Stomach (tissue), 9 donors: Measurements from ENCODE around the gene TUBGCP2. TPM values are rescaled to one million over a fixed set of nuclear protein-coding genes. Genes with fewer than 3 reads are reported as not detected.
A peak's percentile ranks its signal among the peaks of the same experiment; 100 is the strongest.

Experiments used
- DNase-seq, 2 donors: peaks; one replicate each; pipeline versions ENCODE4 v3.0.0 to v3.0.0-alpha.2; 2013 to 2019
- H3K27ac ChIP-seq, 5 donors: fragments of 200-600 bp in 4 of 5; sonication (generic) in 4 of 5; one replicate each; pipeline ENCODE4 v1.5.1; 2013 to 2019; ENCODE audit warnings: mild to moderate bottlenecking in 1 of 5, moderate library complexity in 1 of 5
- H3K27me3 ChIP-seq, 3 donors: fragments of 200-600 bp; sonication (generic); one replicate each; pipeline ENCODE4 v1.5.1; 2017 to 2019; ENCODE audit warnings: mixed run types in 1 of 3
- H3K36me3 ChIP-seq, 4 donors: fragments of 200-600 bp; sonication (generic); 1 replicate in 3 of 4; 2 replicates in 1 of 4; pipeline ENCODE4 v1.5.1; 2016 to 2019
- H3K4me1 ChIP-seq, 4 donors: fragments of 200-600 bp; sonication (generic); one replicate each; pipeline ENCODE4 v1.5.1; 2016 to 2019
- H3K4me3 ChIP-seq, 4 donors: fragments of 200-600 bp; sonication (generic) in 3 of 4; one replicate each; pipeline ENCODE4 v1.5.1; 2016 to 2019; ENCODE audit warnings: mild to moderate bottlenecking in 1 of 4
- H3K9me3 ChIP-seq, 4 donors: fragments of 200-600 bp; sonication (generic); one replicate each; pipeline ENCODE4 v1.5.1; 2016 to 2019
- EP300 ChIP-seq: sonication (generic); formaldehyde crosslinking; IDR thresholded peaks from one replicate; pipeline ENCODE4 v1.6.1; 2017; ENCODE audit warnings: antibody characterized with exemption
- POLR2A ChIP-seq, 4 donors: fragments of 450-650 bp; IDR thresholded peaks; one replicate each; pipeline ENCODE4 v1.6.1; 2016; ENCODE audit warnings: antibody characterized with exemption in 4 of 4, control low read depth in 2 of 4, mild to moderate bottlenecking in 1 of 4, moderate library complexity in 1 of 4
- POLR2AphosphoS5 ChIP-seq, 3 donors: sonication (generic); formaldehyde crosslinking; IDR thresholded peaks; one replicate each; pipeline ENCODE4 v1.6.1; 2016; ENCODE audit warnings: antibody characterized with exemption in 3 of 3
- WGBS, 5 donors: extraction: QIAGEN DNeasy Blood & Tissue Kit in 3 of 5; methylation state at CpG; one replicate each; pipeline versions ENCODE4 v1.1.5 to v1.1.7; 2013 to 2018; 5-methylcytosine and 5-hydroxymethylcytosine counted together
- intact Hi-C: fragments of 100-400 bp; cut with DNase I; formaldehyde crosslinking; loops from one replicate; pipeline ENCODE4 v1.15.1; 2023; ENCODE audit warnings: low total_unique reads
- polyA plus RNA-seq, 3 donors: library from polyadenylated mRNA; stranded (reverse); fragments of 200-250 nt; gene quantifications; one replicate each; pipeline ENCODE4 v1.2.3, GENCODE V29; 2013
- small RNA-seq, 4 donors: library from RNA; depleted of rRNA; stranded (forward); fragments of <200 nt; gene quantifications; one replicate each; pipeline ENCODE3, GENCODE V24; 2016
- total RNA-seq, 5 donors: library from RNA; depleted of rRNA; stranded (reverse); fragments of >200 nt; gene quantifications; one replicate each; pipeline versions ENCODE4 v1.1.0 to v1.2.3, GENCODE V29; 2014 to 2016
- TF ChIP-seq, protein P1 (sequence below), 7 experiments: fragments of 450-650 bp in 4 of 7; fragments of 200-600 bp in 3 of 7; sonication (generic) in 3 of 7; IDR thresholded peaks; one replicate each; pipeline ENCODE4 v1.5.1; 2016 to 2019; ENCODE audit warnings: antibody characterized with exemption in 7 of 7, control low read depth in 2 of 7, mild to moderate bottlenecking in 1 of 7
- donor health status: healthy with polysubstance abuse.
- donor health status: Bipolar disorder and iron deficiency.
- donor health status: healthy.

The TUBGCP2 gene
- total and polyA plus RNA-seq, 8 donors: 18.3 to 117 (median 47.6) TPM

DNA sequence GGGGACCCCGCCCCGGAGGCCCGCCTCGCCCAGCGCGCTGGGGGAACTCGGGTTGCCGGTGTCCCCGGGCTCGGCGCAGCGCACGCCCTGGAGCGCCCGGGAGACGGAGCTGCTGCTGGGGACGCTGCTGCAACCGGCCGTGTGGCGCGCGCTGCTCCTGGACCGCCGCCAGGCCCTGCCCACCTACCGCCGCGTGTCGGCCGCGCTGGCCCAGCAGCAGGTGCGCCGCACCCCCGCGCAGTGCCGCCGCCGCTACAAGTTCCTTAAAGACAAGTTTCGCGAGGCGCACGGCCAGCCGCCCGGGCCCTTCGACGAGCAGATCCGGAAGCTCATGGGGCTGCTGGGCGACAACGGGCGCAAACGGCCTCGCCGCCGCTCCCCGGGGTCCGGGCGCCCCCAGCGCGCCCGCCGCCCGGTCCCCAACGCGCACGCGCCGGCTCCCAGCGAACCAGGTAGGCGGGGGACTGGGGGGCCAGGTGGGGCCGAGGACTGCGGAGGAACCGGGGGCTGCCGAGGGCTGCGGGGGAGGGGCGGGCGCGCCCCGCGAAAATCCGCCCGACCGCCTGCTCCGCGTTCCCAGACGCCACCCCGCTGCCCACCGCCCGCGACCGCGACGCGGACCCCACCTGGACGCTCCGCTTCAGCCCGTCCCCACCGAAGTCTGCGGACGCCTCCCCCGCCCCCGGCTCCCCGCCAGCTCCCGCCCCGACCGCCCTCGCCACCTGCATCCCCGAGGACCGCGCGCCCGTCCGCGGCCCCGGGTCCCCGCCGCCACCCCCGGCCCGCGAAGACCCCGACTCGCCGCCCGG lies 78.1 kb downstream of the TUBGCP2 start:
- intact Hi-C loops: no loop called here
- no peak for TF ChIP-seq POLR2A (IDR thresholded peaks at IDR 0.05)
- no peak for TF ChIP-seq EP300
- TF ChIP-seq, protein P1, sequence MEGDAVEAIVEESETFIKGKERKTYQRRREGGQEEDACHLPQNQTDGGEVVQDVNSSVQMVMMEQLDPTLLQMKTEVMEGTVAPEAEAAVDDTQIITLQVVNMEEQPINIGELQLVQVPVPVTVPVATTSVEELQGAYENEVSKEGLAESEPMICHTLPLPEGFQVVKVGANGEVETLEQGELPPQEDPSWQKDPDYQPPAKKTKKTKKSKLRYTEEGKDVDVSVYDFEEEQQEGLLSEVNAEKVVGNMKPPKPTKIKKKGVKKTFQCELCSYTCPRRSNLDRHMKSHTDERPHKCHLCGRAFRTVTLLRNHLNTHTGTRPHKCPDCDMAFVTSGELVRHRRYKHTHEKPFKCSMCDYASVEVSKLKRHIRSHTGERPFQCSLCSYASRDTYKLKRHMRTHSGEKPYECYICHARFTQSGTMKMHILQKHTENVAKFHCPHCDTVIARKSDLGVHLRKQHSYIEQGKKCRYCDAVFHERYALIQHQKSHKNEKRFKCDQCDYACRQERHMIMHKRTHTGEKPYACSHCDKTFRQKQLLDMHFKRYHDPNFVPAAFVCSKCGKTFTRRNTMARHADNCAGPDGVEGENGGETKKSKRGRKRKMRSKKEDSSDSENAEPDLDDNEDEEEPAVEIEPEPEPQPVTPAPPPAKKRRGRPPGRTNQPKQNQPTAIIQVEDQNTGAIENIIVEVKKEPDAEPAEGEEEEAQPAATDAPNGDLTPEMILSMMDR (IDR thresholded peaks at IDR 0.05): no peak
- TF ChIP-seq POLR2AphosphoS5 (IDR thresholded peaks at IDR 0.05): no peak
- Histone ChIP-seq H3K36me3 (no peaks in the 10 kb centered on the region), H3K27ac (no peak overlapping the region), H3K4me1 (peaks cover 10 to 28% (median 20%) of the 10 kb centered on the region in 4 donors), H3K9me3 (no peaks in the 10 kb centered on the region), H3K4me3 (peak overlapping the region; percentile 5 to 37 (median 30)), H3K27me3 (peaks cover 30 to 100% (median 86%) of the 10 kb centered on the region in 3 donors)
- WGBS, 5 donors: 1 to 4% (median 3%) methylated on average over 9 to 116 of the region's 122 CpGs; no CpG with 5 or more reads in 1 of the 5 donors
- peak in 1 of 2 donors; percentile 85 for DNase-seq

DNA sequence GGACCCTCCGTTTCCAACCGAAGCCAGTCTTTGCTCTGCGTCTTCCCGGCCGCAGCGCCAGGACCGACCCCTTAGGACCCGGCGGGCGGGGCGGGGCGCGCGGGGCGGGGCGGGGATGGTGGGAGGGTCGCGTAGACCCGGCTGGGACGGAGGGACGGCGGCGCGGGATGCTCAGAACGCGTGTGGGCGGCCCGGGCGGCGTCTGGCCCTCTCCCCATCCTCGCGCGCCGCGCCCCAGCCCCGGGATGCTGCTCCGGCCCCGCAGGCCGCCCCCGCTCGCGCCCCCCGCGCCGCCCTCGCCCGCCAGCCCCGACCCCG lies 78.7 kb downstream of the TUBGCP2 start, which contains the start of gene UTF1:
Gene UTF1 (plus strand): TSS at position 174 of the 318 bp plus-strand sequence. CDS start 72 bp downstream, at position 246.
- WGBS, 5 donors: 0 to 2% (median 1%) methylated on average over 23 to 49 of the region's 49 CpGs; no CpG with 5 or more reads in 1 of the 5 donors
- Histone ChIP-seq H3K27me3 (peaks cover 25 to 100% (median 80%) of the 10 kb centered on the region in 3 donors), H3K9me3 (no peaks in the 10 kb centered on the region), H3K4me3 (peak within 1 kb of the TSS; percentile 5 to 37 (median 30)), H3K4me1 (peaks cover 7 to 22% (median 16%) of the 10 kb centered on the region in 4 donors), H3K36me3 (no peaks in the 10 kb centered on the region), H3K27ac (no peak within 1 kb of the TSS)
- intact Hi-C loops: no loop called here
- TF ChIP-seq POLR2A (IDR thresholded peaks at IDR 0.05) (no peak), POLR2AphosphoS5 (IDR thresholded peaks at IDR 0.05) (no peak), EP300 (no peak)
- TF ChIP-seq, protein P1 (IDR thresholded peaks at IDR 0.05): no peak
- no peak for DNase-seq

DNA sequence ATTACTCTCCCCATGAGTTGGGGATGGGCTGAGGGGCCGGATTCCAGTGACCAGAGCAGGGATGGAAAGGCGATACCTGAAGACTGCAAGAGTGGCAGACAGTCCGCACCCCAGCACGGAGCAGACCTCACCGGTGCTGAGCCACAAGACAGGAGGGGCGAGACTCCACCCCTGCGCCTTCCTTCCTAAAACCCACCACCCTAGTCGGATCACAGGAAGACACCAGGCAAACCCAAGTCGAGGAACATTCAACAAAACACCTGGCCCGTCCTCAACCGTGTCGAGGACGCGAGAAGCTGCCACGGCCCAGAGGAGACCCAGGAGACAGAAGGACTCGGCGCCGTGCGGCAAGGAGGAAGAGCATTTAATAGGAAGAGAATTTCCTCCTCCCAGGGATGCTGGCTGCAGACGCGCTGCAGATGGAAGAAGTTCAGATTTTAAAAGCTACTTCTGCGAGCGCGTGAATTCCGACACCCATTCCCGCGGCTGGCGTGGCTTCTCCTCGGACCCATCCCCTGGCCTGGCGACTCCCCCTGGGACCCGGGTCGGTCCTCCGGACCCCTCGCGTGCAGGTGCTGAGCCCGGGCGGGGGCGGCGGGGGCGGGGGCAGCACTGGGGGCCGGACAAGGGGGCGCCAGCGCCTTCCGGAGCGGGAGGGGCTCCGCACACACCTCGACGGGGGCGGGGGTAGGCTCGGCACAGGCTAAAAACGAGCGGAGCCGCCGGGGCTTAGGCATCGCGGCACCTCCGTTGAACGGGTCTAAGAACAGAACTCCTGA lies 79.2 kb downstream of the TUBGCP2 start:
- 7 to 10% (median 8%) methylated on average over 37 to 58 of the region's 58 CpGs for WGBS, 5 donors
- Histone ChIP-seq H3K27me3 (peaks cover 25 to 100% (median 79%) of the 10 kb centered on the region in 3 donors), H3K36me3 (no peaks in the 10 kb centered on the region), H3K4me3 (no peak overlapping the region), H3K4me1 (peaks cover 7 to 22% (median 16%) of the 10 kb centered on the region in 4 donors), H3K9me3 (no peaks in the 10 kb centered on the region), H3K27ac (no peak overlapping the region)
- intact Hi-C loops: no loop called here
- no peak for DNase-seq
- TF ChIP-seq EP300 (no peak), POLR2AphosphoS5 (IDR thresholded peaks at IDR 0.05) (no peak), POLR2A (IDR thresholded peaks at IDR 0.05) (no peak)
- TF ChIP-seq, protein P1 (IDR thresholded peaks at IDR 0.05): no peak

Small RNAs within 50 kb of the gene (small RNA-seq; reads per million reads assigned to genes)
- gene BANF1P2: 0 reads per million in 4 donors

Other genes with a start within 250 kb of the TUBGCP2 start
- under 1 TPM in 3 of 5 donors, not detected in 2; under 0.01 to 0.73 (median 0.14) TPM for gene ADGRA1, start 220.9 kb downstream of the TUBGCP2 start, total RNA-seq
- gene ADGRA1, start 220.9 kb downstream of the TUBGCP2 start, polyA plus RNA-seq: not detected
- gene KNDC1, start 148.7 kb downstream of the TUBGCP2 start, total RNA-seq: 1 to 10 TPM in 2 of 5 donors, under 1 TPM in 2, not detected in 1; 0.55 to 1.7 (median 0.80) TPM
- under 1 TPM; 0.05 to 1.00 (median 0.46) TPM for gene KNDC1, start 148.7 kb downstream of the TUBGCP2 start, polyA plus RNA-seq
- not detected for gene UTF1, start 78.7 kb downstream of the TUBGCP2 start, total RNA-seq
- gene UTF1, start 78.7 kb downstream of the TUBGCP2 start, polyA plus RNA-seq: not detected
- 1 to 10 TPM in 1 of 5 donors, under 1 TPM in 2, not detected in 2; 0.45 to 3.2 (median 0.58) TPM for gene VENTX, start 71.0 kb downstream of the TUBGCP2 start, total RNA-seq
- gene VENTX, start 71.0 kb downstream of the TUBGCP2 start, polyA plus RNA-seq: under 1 TPM; 0.15 to 0.75 (median 0.35) TPM
- 10 to 100 TPM in 1 of 5 donors, 1 to 10 TPM in 3, not detected in 1; 3.3 to 50.8 (median 5.0) TPM for gene ADAM8, start 32.0 kb downstream of the TUBGCP2 start, total RNA-seq
- 1 to 10 TPM; 1.8 to 4.4 (median 3.6) TPM for gene ADAM8, start 32.0 kb downstream of the TUBGCP2 start, polyA plus RNA-seq
- 10 to 100 TPM; 12.7 to 82.1 (median 27.2) TPM for gene ZNF511, start within 50 bp of the TUBGCP2 start, total RNA-seq
- gene ZNF511, start within 50 bp of the TUBGCP2 start, polyA plus RNA-seq: 10 to 100 TPM; 55.8 to 63.4 (median 60.0) TPM
- 1 to 10 TPM in 2 of 5 donors, not detected in 3; 2.0 to 2.6 TPM for gene CALY, start 28.0 kb upstream of the TUBGCP2 start, total RNA-seq
- gene CALY, start 28.0 kb upstream of the TUBGCP2 start, polyA plus RNA-seq: under 1 TPM in 2 of 3 donors, not detected in 1; 0.44 to 0.78 TPM
- gene PRAP1, start 38.5 kb upstream of the TUBGCP2 start, total RNA-seq: 10 to 100 TPM in 1 of 5 donors, 1 to 10 TPM in 1, not detected in 3; 4.8 to 13.9 TPM
- not detected for gene PRAP1, start 38.5 kb upstream of the TUBGCP2 start, polyA plus RNA-seq
- gene FUOM, start 49.1 kb upstream of the TUBGCP2 start, total RNA-seq: 10 to 100 TPM in 1 of 5 donors, 1 to 10 TPM in 2, not detected in 2; 6.4 to 16.2 (median 7.2) TPM
- 10 to 100 TPM; 19.6 to 38.3 (median 36.7) TPM for gene FUOM, start 49.1 kb upstream of the TUBGCP2 start, polyA plus RNA-seq
- 10 to 100 TPM in 4 of 5 donors, 1 to 10 TPM in 1; 5.3 to 81.7 (median 46.8) TPM for gene ECHS1, start 64.5 kb upstream of the TUBGCP2 start, total RNA-seq
- gene ECHS1, start 64.5 kb upstream of the TUBGCP2 start, polyA plus RNA-seq: 100 to 1,000 TPM in 2 of 3 donors, 10 to 100 TPM in 1; 99.6 to 103 (median 103) TPM
- gene PAOX, start 70.4 kb upstream of the TUBGCP2 start, total RNA-seq: 10 to 100 TPM in 4 of 5 donors, 1 to 10 TPM in 1; 3.3 to 40.0 (median 12.9) TPM
- 10 to 100 TPM in 1 of 3 donors, 1 to 10 TPM in 2; 4.7 to 10.3 (median 6.8) TPM for gene PAOX, start 70.4 kb upstream of the TUBGCP2 start, polyA plus RNA-seq
- 100 to 1,000 TPM in 3 of 5 donors, 10 to 100 TPM in 2; 36.7 to 177 (median 133) TPM for gene MTG1, start 85.3 kb upstream of the TUBGCP2 start, total RNA-seq
- 10 to 100 TPM; 38.8 to 52.9 (median 41.3) TPM for gene MTG1, start 85.3 kb upstream of the TUBGCP2 start, polyA plus RNA-seq
- gene SPRN, start 115.8 kb upstream of the TUBGCP2 start, total RNA-seq: not detected
- 1 to 10 TPM in 1 of 3 donors, under 1 TPM in 1, not detected in 1; 0.18 to 5.2 TPM for gene SPRN, start 115.8 kb upstream of the TUBGCP2 start, polyA plus RNA-seq
- 1 to 10 TPM in 4 of 5 donors, under 1 TPM in 1; 0.89 to 9.3 (median 8.1) TPM for gene SCART1, start 145.1 kb upstream of the TUBGCP2 start, total RNA-seq
- under 1 TPM in 2 of 3 donors, not detected in 1; 0.43 to 0.44 TPM for gene SCART1, start 145.1 kb upstream of the TUBGCP2 start, polyA plus RNA-seq
- 10 to 100 TPM in 2 of 5 donors, 1 to 10 TPM in 2, not detected in 1; 1.7 to 19.9 (median 11.6) TPM for gene CYP2E1, start 218.5 kb upstream of the TUBGCP2 start, total RNA-seq
- 1 to 10 TPM; 4.0 to 5.0 (median 4.6) TPM for gene CYP2E1, start 218.5 kb upstream of the TUBGCP2 start, polyA plus RNA-seq